GM12872 (cell line): ENCODE results near the gene CWC25.

Experiments
- TF ChIP-seq, protein P1 (sequence below): IDR thresholded peaks from 3 replicates; pipeline ENCODE4 v1.5.1; 2011; ENCODE audit warnings: low read depth, mild to moderate bottlenecking, low read length, moderate library complexity; ENCODE audit not compliant: insufficient read depth

Gene CWC25

DNA sequence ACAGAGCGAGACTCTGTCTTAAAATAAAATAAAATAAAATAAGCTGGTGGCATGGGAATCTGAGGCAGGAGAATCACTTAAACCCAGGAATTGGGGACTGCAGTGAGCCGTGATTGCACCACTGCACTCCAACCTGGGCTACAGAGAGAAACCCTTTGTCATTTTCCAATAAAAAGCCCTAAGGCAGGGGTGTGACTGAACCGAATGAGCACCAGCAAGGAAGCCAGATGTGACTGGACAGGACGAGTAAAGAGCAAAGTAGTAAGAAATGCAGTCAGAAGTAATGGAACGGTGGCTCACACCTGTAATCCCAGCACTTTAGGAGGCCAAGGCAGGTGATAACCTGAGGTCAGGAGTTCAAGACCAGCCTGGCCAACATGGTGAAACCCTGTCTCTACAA lies 32.1 kb upstream of the CWC25 start:
- TF ChIP-seq, protein P1, sequence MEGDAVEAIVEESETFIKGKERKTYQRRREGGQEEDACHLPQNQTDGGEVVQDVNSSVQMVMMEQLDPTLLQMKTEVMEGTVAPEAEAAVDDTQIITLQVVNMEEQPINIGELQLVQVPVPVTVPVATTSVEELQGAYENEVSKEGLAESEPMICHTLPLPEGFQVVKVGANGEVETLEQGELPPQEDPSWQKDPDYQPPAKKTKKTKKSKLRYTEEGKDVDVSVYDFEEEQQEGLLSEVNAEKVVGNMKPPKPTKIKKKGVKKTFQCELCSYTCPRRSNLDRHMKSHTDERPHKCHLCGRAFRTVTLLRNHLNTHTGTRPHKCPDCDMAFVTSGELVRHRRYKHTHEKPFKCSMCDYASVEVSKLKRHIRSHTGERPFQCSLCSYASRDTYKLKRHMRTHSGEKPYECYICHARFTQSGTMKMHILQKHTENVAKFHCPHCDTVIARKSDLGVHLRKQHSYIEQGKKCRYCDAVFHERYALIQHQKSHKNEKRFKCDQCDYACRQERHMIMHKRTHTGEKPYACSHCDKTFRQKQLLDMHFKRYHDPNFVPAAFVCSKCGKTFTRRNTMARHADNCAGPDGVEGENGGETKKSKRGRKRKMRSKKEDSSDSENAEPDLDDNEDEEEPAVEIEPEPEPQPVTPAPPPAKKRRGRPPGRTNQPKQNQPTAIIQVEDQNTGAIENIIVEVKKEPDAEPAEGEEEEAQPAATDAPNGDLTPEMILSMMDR, result no peak

DNA sequence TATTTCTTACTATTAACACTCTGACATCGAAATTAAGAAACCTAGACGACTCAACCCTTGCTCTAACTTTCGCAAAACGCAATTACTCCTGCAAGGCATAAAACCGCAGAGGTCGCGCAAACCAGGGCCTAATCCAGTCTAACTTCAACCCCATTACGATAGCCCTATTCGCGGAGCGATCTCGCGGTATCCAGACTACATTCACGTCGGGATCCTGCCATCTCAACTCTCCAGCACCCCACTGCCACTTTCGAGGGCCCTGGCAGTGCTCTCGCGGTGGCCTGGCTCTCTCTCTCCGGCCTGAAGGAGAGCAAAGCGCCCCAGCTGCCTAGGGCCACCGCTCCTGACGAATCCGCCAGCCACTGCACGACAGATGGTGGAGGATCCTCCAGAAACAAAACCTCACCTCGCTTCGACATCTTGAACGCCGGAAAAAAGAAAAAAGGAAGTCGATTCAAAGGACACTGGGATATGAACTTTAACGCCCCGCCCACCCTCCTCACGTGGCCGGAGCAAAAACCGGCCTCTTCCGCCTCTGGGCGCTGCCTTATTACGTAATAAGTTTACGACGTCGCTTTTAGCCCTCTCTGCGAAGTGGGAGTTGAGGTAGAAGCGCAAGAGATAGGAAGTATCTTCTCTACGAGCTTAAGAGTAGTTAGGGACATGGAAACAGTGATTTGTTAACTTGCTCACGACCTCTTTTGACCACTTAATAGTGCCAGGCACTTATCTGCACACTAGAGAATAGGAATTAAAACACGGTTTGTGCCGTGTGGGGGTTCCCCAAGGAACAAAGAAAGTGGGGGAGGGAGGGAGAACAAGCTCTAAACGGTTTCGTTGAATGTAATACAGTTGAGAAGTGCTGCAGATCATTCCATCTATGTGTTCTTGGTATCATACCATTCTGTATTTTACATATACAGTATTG lies 28.4 kb upstream of the CWC25 start, which contains the start of gene RPL23:
TSS of gene RPL23 (minus strand) at position 430 of the 928 bp plus-strand sequence. CDS start at position 419, 11 bp downstream.
- TF ChIP-seq, protein P1, result no peak

DNA sequence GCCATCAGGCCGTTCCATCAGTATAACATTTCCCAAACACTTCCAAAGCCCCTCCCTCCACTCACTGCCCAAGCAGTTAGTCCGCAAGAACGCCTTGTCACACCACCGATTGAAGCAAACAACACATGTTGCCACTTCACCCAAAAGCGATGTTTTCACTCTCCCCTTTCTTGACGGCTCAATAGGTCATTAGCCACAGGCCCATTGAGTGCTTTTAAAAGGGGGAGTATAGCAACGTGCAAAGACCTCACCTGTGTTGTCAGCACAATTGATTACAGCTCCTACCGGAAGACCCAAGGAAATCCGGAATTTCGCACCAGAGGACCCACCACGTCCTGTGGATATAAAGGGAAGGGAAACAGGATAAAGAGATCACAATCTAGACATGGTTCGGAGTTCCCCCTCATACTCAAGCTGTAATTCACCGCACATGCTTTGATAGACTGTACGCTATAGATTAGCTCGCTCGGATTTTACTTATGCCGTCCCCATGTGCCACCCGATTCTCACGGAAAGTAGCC lies 27.7 kb upstream of the CWC25 start:
- TF ChIP-seq, protein P1, result no peak

DNA sequence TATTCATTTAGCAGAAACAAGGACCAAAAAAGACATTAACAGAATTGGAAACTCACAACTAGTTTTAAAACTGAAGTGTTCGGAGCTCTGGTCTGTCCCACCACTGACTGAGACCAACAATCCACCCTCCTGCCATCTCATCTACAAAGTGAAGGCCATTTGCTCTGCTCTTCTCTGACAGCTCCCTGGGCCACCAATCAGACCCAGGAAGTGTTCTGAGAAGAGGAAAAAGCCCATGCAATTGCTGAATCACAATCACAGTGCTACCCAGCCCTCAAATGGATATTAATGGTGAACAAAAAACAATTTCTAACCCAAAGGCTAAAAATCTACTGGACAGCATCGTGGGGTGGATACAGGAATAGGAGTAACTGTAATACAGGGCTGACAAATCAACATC lies 26.3 kb upstream of the CWC25 start:
- TF ChIP-seq, protein P1, result no peak

DNA sequence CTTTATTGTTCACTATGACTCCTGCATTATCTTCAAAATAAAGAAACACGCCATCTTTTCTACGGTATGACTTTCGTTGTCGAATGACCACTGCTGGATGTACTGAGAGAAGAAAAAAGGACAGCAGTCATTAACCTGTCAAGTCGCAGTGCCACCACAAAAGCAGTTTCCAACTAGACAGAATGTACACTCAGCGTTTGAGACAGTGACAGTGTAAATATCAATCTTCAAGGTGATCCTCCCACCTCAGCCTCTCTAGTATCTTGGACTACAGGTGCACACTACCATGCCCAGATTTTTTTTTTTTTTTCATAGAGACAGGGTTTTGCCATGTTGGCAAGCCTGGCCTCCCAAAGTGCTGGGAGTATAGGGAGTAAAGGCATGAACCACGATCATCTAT lies 25.3 kb upstream of the CWC25 start:
- TF ChIP-seq, protein P1, result no peak

DNA sequence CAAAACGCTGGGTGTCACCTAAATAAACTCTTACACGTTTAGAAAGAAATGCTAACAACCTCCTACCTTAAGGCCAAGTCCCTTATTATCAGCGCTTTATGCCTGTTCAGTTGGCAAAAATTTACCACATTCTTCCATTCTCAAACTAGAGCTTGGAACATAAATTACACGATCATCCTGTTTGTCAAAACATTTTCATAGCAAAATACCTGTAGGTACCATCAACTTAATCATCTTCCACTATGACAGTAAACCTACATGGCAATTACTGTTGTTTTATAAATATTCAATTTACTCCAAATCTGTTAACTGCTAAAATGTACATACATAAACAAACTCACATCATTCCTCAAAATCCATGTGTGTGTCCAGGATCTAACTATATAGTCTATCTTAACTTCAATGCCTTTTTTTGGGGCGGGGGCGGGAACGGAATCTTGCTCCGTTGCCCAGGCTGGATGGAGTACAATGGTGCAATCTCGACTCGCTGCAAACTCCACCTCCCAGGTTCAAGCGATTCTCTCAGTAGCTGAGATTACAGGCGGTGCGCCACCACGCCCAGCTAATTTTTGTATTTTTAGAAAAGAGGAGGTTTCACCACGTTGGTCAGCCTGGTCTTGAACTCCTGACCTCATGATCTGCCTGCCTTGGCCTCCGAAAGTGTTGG lies 24.0 kb upstream of the CWC25 start:
- TF ChIP-seq, protein P1, result no peak

DNA sequence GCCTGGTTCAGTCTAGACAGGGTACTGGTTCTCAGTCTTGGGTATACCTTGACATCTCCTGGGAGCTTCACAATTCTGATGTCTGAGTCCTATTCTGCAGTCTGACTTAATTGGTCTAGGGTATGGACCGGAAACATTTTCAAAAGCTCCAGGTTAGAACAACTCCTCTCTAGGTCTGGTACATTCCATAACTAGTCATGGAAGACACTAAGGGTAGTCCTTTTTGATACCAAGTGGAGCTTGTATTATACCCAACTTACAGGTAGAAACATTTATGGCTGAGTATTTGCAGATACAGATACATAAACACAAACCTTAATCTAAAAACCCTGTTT lies 23.4 kb upstream of the CWC25 start:
- TF ChIP-seq, protein P1, result no peak
